GM18873 (cell line): Measurements from ENCODE around the gene PRDM2.
"Not testable (repeated sequence)": the region's sequence is repeated elsewhere in the genome, so short reads cannot be mapped to it uniquely, and the experiment has no call there.

ENCODE experiments used
- ATAC-seq: cut with Tn5 transposase; IDR thresholded peaks from one replicate; pipeline ENCODE4 v1.9.1; 2021; ENCODE audit warnings: mild to moderate bottlenecking, moderate library complexity, moderate number of reproducible peaks; ENCODE audit not compliant: unreplicated experiment, low FRiP score

The PRDM2 gene

GRCh38 chr1:13699936-13700520, at the start of gene PRDM2:
Gene PRDM2, plus strand, starts transcription at chr1:13700188. Its CDS starts 15,418 bp downstream, at chr1:13715606.
- ATAC-seq = no peak

- no peak for ATAC-seq
These were observed 48.7 kb upstream of the PRDM2 start for GRCh38 chr1:13651279-13651678.

GRCh38 chr1:13652238-13652637, 47.8 kb upstream of the PRDM2 start:
- ATAC-seq = no peak

GRCh38 chr1:13661539-13661938, 38.4 kb upstream of the PRDM2 start:
- ATAC-seq = no peak

- no peak for ATAC-seq
These were observed 37.5 kb upstream of the PRDM2 start for GRCh38 chr1:13662493-13662892.

GRCh38 chr1:13663969-13664368, 36.0 kb upstream of the PRDM2 start:
- ATAC-seq = no peak

GRCh38 chr1:13664451-13664850, 35.5 kb upstream of the PRDM2 start:
- ATAC-seq = no peak

- ATAC-seq = no peak
These were observed 33.7 kb upstream of the PRDM2 start for GRCh38 chr1:13666317-13666716.

GRCh38 chr1:13667691-13668090, 32.3 kb upstream of the PRDM2 start:
- ATAC-seq = no peak

- ATAC-seq = no peak
These were observed 25.6 kb upstream of the PRDM2 start for GRCh38 chr1:13674377-13674776.

- no peak for ATAC-seq
These were observed 24.8 kb upstream of the PRDM2 start for GRCh38 chr1:13675151-13675651.

GRCh38 chr1:13677896-13678295, 22.1 kb upstream of the PRDM2 start:
- ATAC-seq = no peak

- no peak for ATAC-seq
These were observed 20.3 kb upstream of the PRDM2 start for GRCh38 chr1:13679651-13680050.

GRCh38 chr1:13680609-13681008, 19.4 kb upstream of the PRDM2 start:
- not testable (repeated sequence) for ATAC-seq

- no peak for ATAC-seq
These were observed 18.1 kb upstream of the PRDM2 start for GRCh38 chr1:13681921-13682320.

- no peak for ATAC-seq
These were observed 17.5 kb upstream of the PRDM2 start for GRCh38 chr1:13682444-13682843.

GRCh38 chr1:13683206-13683605, 16.8 kb upstream of the PRDM2 start:
- no peak for ATAC-seq

GRCh38 chr1:13687151-13687715, 12.8 kb upstream of the PRDM2 start:
- ATAC-seq = no peak

GRCh38 chr1:13693094-13693493, 6.9 kb upstream of the PRDM2 start:
- not testable (repeated sequence) for ATAC-seq

GRCh38 chr1:13694886-13695684, 4.9 kb upstream of the PRDM2 start:
- no peak for ATAC-seq

GRCh38 chr1:13697738-13698137, 2.2 kb upstream of the PRDM2 start:
- no peak for ATAC-seq

GRCh38 chr1:13699510-13699909, 478 bp upstream of the PRDM2 start:
- no peak for ATAC-seq
